B cell (primary cell): ENCODE measurements around the gene LINC00305.

Experiments
- CTCF ChIP-seq: fragments of 200-600 bp; IDR thresholded peaks from one replicate; pipeline ENCODE4 v1.8.0; 2022; ENCODE audit warnings: antibody characterized with exemption, mild to moderate bottlenecking
- EZH2 ChIP-seq: IDR thresholded peaks from 2 replicates; pipeline ENCODE4 v1.6.1; 2012; ENCODE audit warnings: borderline replicate concordance, low read depth, mild to moderate bottlenecking, moderate library complexity, low read length; ENCODE audit not compliant: insufficient read depth, poor library complexity, severe bottlenecking

GRCh38 chr18:64115881-64116280 lies 33.0 kb downstream of the LINC00305 start:
- TF ChIP-seq EZH2 (no peak), CTCF (no peak)
